ENCODE measurements around the gene PDXP.
"Not testable (repeated sequence)": the region's sequence is repeated elsewhere in the genome, so short reads cannot be mapped to it uniquely, and the experiment has no call there.

PDXP gene

GRCh38 chr22:37647317-37647716, 11.2 kb upstream of the PDXP start:
- no peak for DNase-seq (ENCODE audit: low read depth in 2 of 2)

GRCh38 chr22:37647928-37648327, 10.6 kb upstream of the PDXP start:
- DNase-seq (ENCODE audit: low read depth in 2 of 2), result no peak

GRCh38 chr22:37650463-37651136, 7.9 kb upstream of the PDXP start:
- DNase-seq (ENCODE audit: low read depth in 2 of 2), result no peak

- no peak for DNase-seq (ENCODE audit: low read depth in 2 of 2)
These were observed 3.8 kb upstream of the PDXP start for GRCh38 chr22:37654563-37655251.

GRCh38 chr22:37655252-37655563, 3.3 kb upstream of the PDXP start:
- no peak for DNase-seq (ENCODE audit: low read depth in 2 of 2)

- not testable (repeated sequence) for DNase-seq (ENCODE audit: low read depth in 2 of 2)
These were observed 1.9 kb upstream of the PDXP start for GRCh38 chr22:37656583-37656982.

GRCh38 chr22:37657590-37658132, 862 bp upstream of the PDXP start:
- no peak for DNase-seq (ENCODE audit: low read depth in 2 of 2)

- no peak for DNase-seq (ENCODE audit: low read depth in 2 of 2)
These were observed 758 bp downstream of the PDXP start for GRCh38 chr22:37659066-37659896.

- no peak for DNase-seq (ENCODE audit: low read depth in 2 of 2)
These were observed 1.6 kb downstream of the PDXP start for GRCh38 chr22:37659897-37660708.

- DNase-seq (ENCODE audit: low read depth in 2 of 2), result no peak
These were observed 2.2 kb downstream of the PDXP start for GRCh38 chr22:37660709-37661045.

GRCh38 chr22:37661160-37661924, 2.8 kb downstream of the PDXP start:
- no peak for DNase-seq (ENCODE audit: low read depth in 2 of 2)

GRCh38 chr22:37662039-37662438, 3.5 kb downstream of the PDXP start:
- no peak for DNase-seq (ENCODE audit: low read depth in 2 of 2)

- no peak for DNase-seq (ENCODE audit: low read depth in 2 of 2)
These were observed 5.1 kb downstream of the PDXP start for GRCh38 chr22:37663521-37664140.

- DNase-seq (ENCODE audit: low read depth in 2 of 2), result no peak
These were observed 6.0 kb downstream of the PDXP start for GRCh38 chr22:37664249-37665101.

GRCh38 chr22:37665487-37665886, 7.0 kb downstream of the PDXP start:
- no peak for DNase-seq (ENCODE audit: low read depth in 2 of 2)

- no peak for DNase-seq (ENCODE audit: low read depth in 2 of 2)
These were observed 11.1 kb downstream of the PDXP start for GRCh38 chr22:37669586-37669985.

- DNase-seq (ENCODE audit: low read depth in 2 of 2), result no peak
These were observed 13.8 kb downstream of the PDXP start for GRCh38 chr22:37672206-37672919.

- DNase-seq (ENCODE audit: low read depth in 2 of 2), result no peak
These were observed 14.5 kb downstream of the PDXP start for GRCh38 chr22:37672920-37673455.

GRCh38 chr22:37674248-37674647, 15.7 kb downstream of the PDXP start:
- no peak for DNase-seq (ENCODE audit: low read depth in 2 of 2)

Data from stimulated activated CD4-positive, alpha-beta T cell treated with anti-CD3 and anti-CD28 coated beads, Interleukin-1b, Interleukin-23, amount 100 ng/mL, for 4 hours (primary cell).